GM19193 (cell line): ENCODE results near the gene TSPAN15.

Experiments
- POLR2A ChIP-seq: IDR thresholded peaks from 4 replicates; pipeline ENCODE4 v1.6.1; 2011; ENCODE audit not compliant: insufficient read depth, insufficient read length; ENCODE audit errors: extremely low read depth

TSPAN15 gene

DNA sequence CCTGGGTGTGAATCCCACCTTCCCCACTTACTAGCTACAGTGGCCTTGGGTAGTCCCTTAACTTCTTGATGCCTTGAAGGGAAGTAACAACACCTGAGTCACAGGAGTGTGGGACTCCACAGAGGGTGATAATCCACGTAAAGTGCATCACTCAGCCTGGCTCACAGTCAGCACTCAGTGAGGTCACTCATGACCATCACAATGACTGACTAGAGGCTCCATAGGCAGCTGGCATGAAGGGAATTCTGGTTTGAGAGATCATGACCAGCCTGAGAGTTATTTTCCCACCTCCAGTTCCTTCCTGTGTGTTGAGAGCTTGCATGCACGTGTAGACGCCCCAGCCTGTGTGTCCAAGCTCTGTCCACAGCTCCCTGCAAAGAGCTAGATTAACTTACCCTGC lies 87.2 kb downstream of the TSPAN15 start:
- TF ChIP-seq POLR2A, result no peak

DNA sequence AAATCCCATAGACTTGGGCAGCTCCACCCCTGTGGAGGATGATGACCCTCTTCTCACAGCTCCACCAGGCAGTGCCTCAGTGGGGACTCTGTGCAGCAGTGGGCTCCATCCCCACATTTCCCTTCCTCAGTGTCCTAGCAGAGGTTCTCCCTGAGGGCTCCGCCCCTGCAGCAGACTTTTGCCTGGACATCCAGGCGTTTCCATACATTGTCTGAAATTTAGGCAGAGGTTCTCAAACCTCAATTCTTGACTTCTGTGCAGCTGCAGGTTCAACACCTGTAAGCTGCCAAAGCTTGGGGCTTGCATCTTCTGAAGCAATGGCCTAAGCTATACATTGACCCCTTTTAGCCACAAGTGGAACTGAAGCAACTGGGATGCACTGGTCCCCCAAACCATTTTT lies 90.2 kb downstream of the TSPAN15 start:
- TF ChIP-seq POLR2A, result no peak

DNA sequence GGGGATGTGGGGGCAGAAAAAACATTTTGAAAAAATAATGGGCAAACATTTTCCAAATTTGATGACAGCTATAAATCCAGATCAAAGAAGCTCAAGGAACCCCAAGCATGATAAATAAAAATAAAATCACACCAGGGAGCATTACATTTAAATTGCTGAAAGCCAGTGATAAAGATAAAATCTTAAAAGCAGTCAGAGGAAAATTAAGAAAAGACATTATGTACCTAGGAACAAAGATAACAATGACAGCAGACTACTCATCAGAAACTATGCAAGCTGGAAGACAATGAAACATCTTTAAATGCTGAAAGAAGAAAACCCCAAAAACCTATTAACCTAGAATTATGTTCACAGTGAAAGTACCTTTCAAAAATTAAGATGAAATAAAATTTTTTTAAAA lies 98.7 kb downstream of the TSPAN15 start:
- no peak for TF ChIP-seq POLR2A

DNA sequence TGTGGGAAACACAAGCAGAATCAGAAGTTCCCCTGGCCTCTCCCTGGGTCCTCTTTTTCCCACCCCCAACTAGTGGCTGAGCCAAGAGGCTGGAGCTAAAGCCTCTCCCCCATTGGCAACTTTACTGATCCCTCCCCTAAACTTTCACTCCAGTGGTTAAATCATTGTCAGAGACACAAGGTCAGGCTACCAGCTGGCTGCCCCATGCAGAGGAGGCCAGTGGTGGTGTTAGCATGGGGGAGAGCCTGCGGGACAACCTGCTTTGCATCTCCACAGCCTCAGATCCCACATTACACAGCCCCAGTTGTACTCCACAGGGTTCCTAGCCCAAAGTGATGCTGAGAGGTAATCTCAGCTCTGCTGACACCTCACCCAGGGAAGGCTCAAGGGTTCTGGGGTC lies 101.0 kb downstream of the TSPAN15 start:
- no peak for TF ChIP-seq POLR2A

DNA sequence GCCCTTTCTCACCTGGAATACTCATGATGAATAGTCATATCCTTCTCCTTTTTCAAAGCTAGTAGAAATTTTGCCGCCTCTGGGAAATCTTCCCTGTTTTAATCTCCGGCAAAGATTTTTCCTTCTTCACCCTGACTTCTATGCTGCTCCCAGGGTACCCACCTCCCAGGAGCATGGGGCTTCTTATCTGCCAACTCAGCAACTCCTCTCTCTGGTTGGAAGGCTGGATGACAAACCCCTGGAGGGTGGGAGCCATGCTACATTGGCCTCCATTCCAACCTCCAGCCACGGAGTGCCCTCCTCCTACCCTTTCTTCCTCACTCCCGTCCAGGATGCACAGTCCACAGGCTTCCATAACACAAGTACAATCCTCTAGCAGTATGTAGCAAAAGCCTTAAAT lies 102.1 kb downstream of the TSPAN15 start:
- no peak for TF ChIP-seq POLR2A

DNA sequence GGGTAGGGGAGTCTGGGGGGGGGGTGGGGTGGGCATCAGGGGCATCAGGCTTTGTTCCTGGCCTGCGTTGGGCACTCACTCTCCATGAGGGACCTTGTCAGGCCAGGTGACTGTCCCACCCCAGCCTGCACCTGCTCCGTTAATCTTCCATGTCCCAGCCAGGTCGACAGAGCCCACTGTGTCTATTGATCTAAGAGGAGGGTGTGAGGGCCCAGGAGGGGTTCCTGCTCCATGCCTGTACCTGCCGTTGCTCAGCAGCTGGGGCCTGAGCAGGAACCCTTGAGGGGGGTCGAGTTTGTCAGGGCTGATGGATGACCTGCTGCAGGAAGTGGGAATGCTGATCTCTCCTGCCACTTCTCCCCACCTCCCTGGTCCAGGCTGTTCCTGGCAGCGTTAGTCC lies 103.3 kb downstream of the TSPAN15 start:
- TF ChIP-seq POLR2A, result no peak
